ENCODE results near the gene PCIF1.
A peak's percentile ranks its signal among the peaks of the same experiment; 100 is the strongest.

The PCIF1 gene

DNA sequence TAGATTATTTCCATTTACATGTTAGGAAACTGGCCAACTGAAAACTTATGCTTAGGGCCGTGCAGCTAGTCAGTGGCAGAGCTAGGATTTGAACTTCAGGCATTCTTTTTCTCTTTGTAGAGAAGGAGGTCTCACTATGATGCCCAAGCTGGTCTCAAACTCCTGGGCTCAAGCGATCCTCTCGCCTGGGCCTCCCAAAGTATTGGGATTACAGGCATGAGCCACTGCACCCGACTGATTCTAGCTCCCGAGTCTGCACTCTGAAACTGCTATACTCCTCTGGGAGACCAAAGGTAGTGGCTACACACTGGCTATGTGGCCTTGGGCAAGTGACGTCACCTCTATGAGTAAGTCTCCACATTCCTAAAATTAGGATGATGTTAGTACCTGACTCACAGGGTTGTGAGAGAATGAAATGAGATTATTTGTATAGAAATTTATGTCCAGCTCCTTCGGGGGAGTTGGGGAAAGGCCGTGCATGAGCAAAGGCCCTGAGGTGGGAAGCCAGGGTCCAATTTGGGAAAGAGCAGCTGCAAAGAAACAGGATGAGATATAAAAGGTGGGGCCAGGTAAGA lies 28.9 kb upstream of the PCIF1 start:
- Histone ChIP-seq H3K4me1 (ENCODE audit: insufficient read depth, poor library complexity, severe bottlenecking) (peaks cover 10% of the 10 kb centered on the region), H3K4me3 (ENCODE audit: severe bottlenecking) (no peak overlapping the region), H3K9me3 (ENCODE audit: severe bottlenecking) (no peaks in the 10 kb centered on the region), H3K27ac (ENCODE audit: poor library complexity, severe bottlenecking) (peak overlapping the region; percentile 8), H3K36me3 (ENCODE audit: low read depth) (no peaks in the 10 kb centered on the region), H3K27me3 (ENCODE audit: insufficient read depth, poor library complexity, severe bottlenecking) (no peaks in the 10 kb centered on the region)
- DNase-seq (ENCODE audit: low spot score): peak; percentile 93
- ATAC-seq (ENCODE audit: low read depth): peak; percentile 94
- no peak for TF ChIP-seq CTCF (IDR thresholded peaks at IDR 0.05; ENCODE audit: poor library complexity, severe bottlenecking)

- H3K27me3 ChIP-seq (ENCODE audit: insufficient read depth, poor library complexity, severe bottlenecking): no peaks in the 10 kb centered on the region
- ATAC-seq (ENCODE audit: low read depth) (no peak), DNase-seq (ENCODE audit: low spot score) (no peak)
- H3K27ac ChIP-seq (ENCODE audit: poor library complexity, severe bottlenecking): no peak overlapping the region
- H3K9me3 ChIP-seq (ENCODE audit: severe bottlenecking): no peaks in the 10 kb centered on the region
- H3K36me3 ChIP-seq (ENCODE audit: low read depth): no peaks in the 10 kb centered on the region
- TF ChIP-seq CTCF (IDR thresholded peaks at IDR 0.05; ENCODE audit: poor library complexity, severe bottlenecking): no peak
- peaks cover 24% of the 10 kb centered on the region for H3K4me1 ChIP-seq (ENCODE audit: insufficient read depth, poor library complexity, severe bottlenecking)
- no peak overlapping the region for H3K4me3 ChIP-seq (ENCODE audit: severe bottlenecking)
Observed at GRCh38 chr20:45907219-45907948, 27.1 kb upstream of the PCIF1 start.

DNA sequence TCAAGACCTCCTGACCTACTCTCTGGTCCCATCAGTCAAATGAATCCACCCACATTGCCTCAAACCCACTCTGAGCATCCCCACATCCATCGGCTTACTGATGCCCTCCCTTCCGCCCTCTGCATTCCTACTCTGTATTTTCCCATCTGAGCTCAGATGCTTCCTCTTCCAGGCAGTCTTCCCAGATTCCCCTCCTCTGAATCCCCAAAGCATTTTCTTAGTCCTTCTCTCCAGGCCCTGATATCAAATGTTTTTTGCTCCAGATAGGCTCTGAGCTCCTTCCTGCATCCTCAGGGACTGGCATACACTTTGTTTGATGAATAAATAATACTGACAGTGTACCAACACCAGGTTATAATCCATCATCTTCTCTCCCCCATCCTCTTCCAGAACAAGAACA lies 26.4 kb upstream of the PCIF1 start:
- no peak for ATAC-seq (ENCODE audit: low read depth)
- no peak overlapping the region for H3K4me3 ChIP-seq (ENCODE audit: severe bottlenecking)
- no peak overlapping the region for H3K27ac ChIP-seq (ENCODE audit: poor library complexity, severe bottlenecking)
- TF ChIP-seq CTCF (IDR thresholded peaks at IDR 0.05; ENCODE audit: poor library complexity, severe bottlenecking): no peak
- H3K4me1 ChIP-seq (ENCODE audit: insufficient read depth, poor library complexity, severe bottlenecking): peaks cover 25% of the 10 kb centered on the region
- no peaks in the 10 kb centered on the region for H3K36me3 ChIP-seq (ENCODE audit: low read depth)
- no peak for DNase-seq (ENCODE audit: low spot score)
- no peaks in the 10 kb centered on the region for H3K9me3 ChIP-seq (ENCODE audit: severe bottlenecking)
- no peaks in the 10 kb centered on the region for H3K27me3 ChIP-seq (ENCODE audit: insufficient read depth, poor library complexity, severe bottlenecking)

GRCh38 chr20:45909336-45909808 lies 25.1 kb upstream of the PCIF1 start:
- Histone ChIP-seq H3K4me1 (ENCODE audit: insufficient read depth, poor library complexity, severe bottlenecking) (peaks cover 25% of the 10 kb centered on the region), H3K9me3 (ENCODE audit: severe bottlenecking) (no peaks in the 10 kb centered on the region), H3K36me3 (ENCODE audit: low read depth) (no peaks in the 10 kb centered on the region), H3K4me3 (ENCODE audit: severe bottlenecking) (no peak overlapping the region), H3K27me3 (ENCODE audit: insufficient read depth, poor library complexity, severe bottlenecking) (no peaks in the 10 kb centered on the region), H3K27ac (ENCODE audit: poor library complexity, severe bottlenecking) (no peak overlapping the region)
- ATAC-seq (ENCODE audit: low read depth) (no peak), DNase-seq (ENCODE audit: low spot score) (no peak)
- no peak for TF ChIP-seq CTCF (IDR thresholded peaks at IDR 0.05; ENCODE audit: poor library complexity, severe bottlenecking)
